GM18499 (cell line): Measurements from ENCODE around the gene ARHGAP23.

Experiments used
- ATAC-seq: cut with Tn5 transposase; IDR thresholded peaks from one replicate; pipeline ENCODE4 v1.9.1; 2021; ENCODE audit warnings: moderate number of reproducible peaks; ENCODE audit not compliant: insufficient read depth, unreplicated experiment

The ARHGAP23 gene

GRCh38 chr17:38428112-38428642, at the start of gene ARHGAP23:
Gene ARHGAP23 (plus strand): TSS chr17:38428464. CDS start chr17:38428486, 22 bp downstream.
- no peak for ATAC-seq

- ATAC-seq: no peak
Observed at GRCh38 chr17:38379448-38379847, 48.8 kb upstream of the ARHGAP23 start.

GRCh38 chr17:38395090-38395489, 33.2 kb upstream of the ARHGAP23 start:
- ATAC-seq: no peak

- ATAC-seq: no peak
Observed at GRCh38 chr17:38397227-38397626, 31.0 kb upstream of the ARHGAP23 start.

GRCh38 chr17:38400286-38400685, 28.0 kb upstream of the ARHGAP23 start:
- ATAC-seq: no peak

GRCh38 chr17:38401459-38401858, 26.8 kb upstream of the ARHGAP23 start:
- ATAC-seq: no peak

- no peak for ATAC-seq
Observed at GRCh38 chr17:38402897-38403296, 25.4 kb upstream of the ARHGAP23 start.

- no peak for ATAC-seq
Observed at GRCh38 chr17:38403491-38403890, 24.8 kb upstream of the ARHGAP23 start.

- ATAC-seq: no peak
Observed at GRCh38 chr17:38404174-38404943, 23.9 kb upstream of the ARHGAP23 start.

- ATAC-seq: no peak
Observed at GRCh38 chr17:38405654-38406053, 22.6 kb upstream of the ARHGAP23 start.

- no peak for ATAC-seq
Observed at GRCh38 chr17:38410201-38410600, 18.1 kb upstream of the ARHGAP23 start.

GRCh38 chr17:38415250-38416194, 12.7 kb upstream of the ARHGAP23 start:
- no peak for ATAC-seq

GRCh38 chr17:38416840-38417209, 11.4 kb upstream of the ARHGAP23 start:
- no peak for ATAC-seq

GRCh38 chr17:38417210-38417951, 10.9 kb upstream of the ARHGAP23 start:
- no peak for ATAC-seq

GRCh38 chr17:38418062-38418692, 10.1 kb upstream of the ARHGAP23 start:
- ATAC-seq: no peak

- ATAC-seq: no peak
Observed at GRCh38 chr17:38418693-38419507, 9.4 kb upstream of the ARHGAP23 start.

GRCh38 chr17:38419508-38419981, 8.7 kb upstream of the ARHGAP23 start:
- no peak for ATAC-seq

GRCh38 chr17:38420518-38420917, 7.7 kb upstream of the ARHGAP23 start:
- no peak for ATAC-seq
